KMS-11 (cell line): ENCODE results near the gene CCDC158.

Experiments used
- H2AFZ ChIP-seq: fragments of 200-600 bp; sonication (generic); 2 replicates; pipeline ENCODE4 v1.6.1; 2016; ENCODE audit warnings: antibody characterized with exemption, mixed run types, low read depth
- H3K27ac ChIP-seq: fragments of 200-600 bp; sonication (generic); 2 replicates; pipeline ENCODE4 v1.6.1; 2016; ENCODE audit warnings: mild to moderate bottlenecking, mixed run types
- H3K27me3 ChIP-seq: fragments of 200-600 bp; sonication (generic); 2 replicates; pipeline ENCODE4 v1.6.1; 2017; ENCODE audit warnings: mild to moderate bottlenecking, low read depth, mixed run types, moderate library complexity; ENCODE audit not compliant: insufficient read depth
- H3K36me3 ChIP-seq: fragments of 200-600 bp; sonication (generic); 2 replicates; pipeline ENCODE4 v1.6.1; 2017; ENCODE audit warnings: mild to moderate bottlenecking, mixed run types; ENCODE audit not compliant: insufficient read depth
- H3K4me1 ChIP-seq: fragments of 200-600 bp; sonication (generic); 2 replicates; pipeline ENCODE4 v1.6.1; 2016; ENCODE audit warnings: mild to moderate bottlenecking, low read depth, mixed run types; ENCODE audit not compliant: poor library complexity, severe bottlenecking
- H3K4me2 ChIP-seq: fragments of 200-600 bp; sonication (generic); 2 replicates; pipeline ENCODE4 v1.7.0; 2016; ENCODE audit warnings: mild to moderate bottlenecking, mixed run types
- H3K4me3 ChIP-seq: fragments of 200-600 bp; sonication (generic); IDR thresholded peaks from 2 replicates; pipeline ENCODE4 v1.6.1; 2017; ENCODE audit warnings: low read depth, low read length, mixed read lengths; ENCODE audit not compliant: insufficient read depth
- H3K79me2 ChIP-seq: fragments of 200-600 bp; sonication (generic); 2 replicates; pipeline ENCODE4 v1.6.1; 2016; ENCODE audit warnings: low read depth, mixed run types; ENCODE audit not compliant: insufficient read depth
- H3K9ac ChIP-seq: fragments of 200-600 bp; sonication (generic); 2 replicates; pipeline ENCODE4 v1.6.1; 2016; ENCODE audit warnings: mild to moderate bottlenecking, mixed run types
- H4K20me1 ChIP-seq: fragments of 200-600 bp; sonication (generic); 2 replicates; pipeline ENCODE4 v1.6.1; 2016; ENCODE audit warnings: mild to moderate bottlenecking, mixed run types; ENCODE audit not compliant: insufficient read depth
- TF ChIP-seq, protein P1 (sequence below): fragments of 200-600 bp; sonication (generic); conservative IDR thresholded peaks from 2 replicates; pipeline ENCODE4 v1.6.1; 2017; ENCODE audit warnings: low read depth, mild to moderate bottlenecking, antibody characterized with exemption, low read length, moderate library complexity, mixed read lengths

Gene CCDC158

DNA sequence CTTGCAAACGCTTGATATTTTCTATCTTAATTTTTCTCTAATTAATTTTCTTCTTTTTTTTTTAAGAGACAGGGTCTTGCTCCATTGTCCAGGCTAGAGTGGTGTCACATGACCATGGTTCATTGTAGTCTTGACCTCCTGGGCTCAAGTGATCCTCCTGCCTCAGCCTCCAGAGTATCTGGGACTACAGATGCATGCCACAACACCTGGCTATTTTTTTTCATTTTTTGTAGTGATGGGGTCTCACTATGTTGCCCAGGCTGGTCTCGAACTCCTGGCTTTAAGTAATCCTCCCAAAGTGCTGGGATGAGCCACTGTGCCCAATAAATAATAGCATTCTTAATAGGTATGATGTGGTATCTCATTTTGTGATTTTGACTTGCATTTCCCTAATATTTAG is 32.3 kb upstream of the CCDC158 start:
- Histone ChIP-seq H3K9ac (no peak overlapping the region), H3K4me3 (no peak overlapping the region), H3K36me3 (no peaks in the 10 kb centered on the region), H3K4me1 (peaks cover 46% of the 10 kb centered on the region), H3K79me2 (no peaks in the 10 kb centered on the region), H3K27ac (no peak overlapping the region), H4K20me1 (no peaks in the 10 kb centered on the region), H3K27me3 (no peaks in the 10 kb centered on the region), H2AFZ (no peak overlapping the region), H3K4me2 (no peak overlapping the region)
- TF ChIP-seq, protein P1, sequence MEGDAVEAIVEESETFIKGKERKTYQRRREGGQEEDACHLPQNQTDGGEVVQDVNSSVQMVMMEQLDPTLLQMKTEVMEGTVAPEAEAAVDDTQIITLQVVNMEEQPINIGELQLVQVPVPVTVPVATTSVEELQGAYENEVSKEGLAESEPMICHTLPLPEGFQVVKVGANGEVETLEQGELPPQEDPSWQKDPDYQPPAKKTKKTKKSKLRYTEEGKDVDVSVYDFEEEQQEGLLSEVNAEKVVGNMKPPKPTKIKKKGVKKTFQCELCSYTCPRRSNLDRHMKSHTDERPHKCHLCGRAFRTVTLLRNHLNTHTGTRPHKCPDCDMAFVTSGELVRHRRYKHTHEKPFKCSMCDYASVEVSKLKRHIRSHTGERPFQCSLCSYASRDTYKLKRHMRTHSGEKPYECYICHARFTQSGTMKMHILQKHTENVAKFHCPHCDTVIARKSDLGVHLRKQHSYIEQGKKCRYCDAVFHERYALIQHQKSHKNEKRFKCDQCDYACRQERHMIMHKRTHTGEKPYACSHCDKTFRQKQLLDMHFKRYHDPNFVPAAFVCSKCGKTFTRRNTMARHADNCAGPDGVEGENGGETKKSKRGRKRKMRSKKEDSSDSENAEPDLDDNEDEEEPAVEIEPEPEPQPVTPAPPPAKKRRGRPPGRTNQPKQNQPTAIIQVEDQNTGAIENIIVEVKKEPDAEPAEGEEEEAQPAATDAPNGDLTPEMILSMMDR = no peak

DNA sequence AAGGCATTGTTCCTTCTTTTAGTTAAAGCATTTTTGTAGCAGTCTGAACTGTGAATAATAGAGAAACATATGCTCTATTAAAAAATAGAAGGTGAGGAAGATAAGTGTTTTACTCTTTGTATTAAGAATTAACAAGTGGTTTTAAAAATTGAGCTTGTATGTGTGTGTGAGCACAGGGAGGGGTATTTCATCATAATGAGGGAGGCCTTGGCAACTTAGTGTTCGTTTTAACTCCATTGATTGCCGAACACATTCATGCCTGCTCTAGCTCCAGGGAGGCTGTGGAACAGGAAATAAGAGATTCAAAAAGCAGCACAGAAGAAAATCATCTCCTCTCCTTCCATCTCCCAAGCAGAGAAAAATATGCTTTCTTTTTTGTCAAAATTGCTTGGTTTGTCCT is 28.9 kb upstream of the CCDC158 start:
- H3K9ac ChIP-seq = no peak overlapping the region
- H3K4me2 ChIP-seq = peak overlapping the region; percentile 58
- TF ChIP-seq, protein P1 = no peak

DNA sequence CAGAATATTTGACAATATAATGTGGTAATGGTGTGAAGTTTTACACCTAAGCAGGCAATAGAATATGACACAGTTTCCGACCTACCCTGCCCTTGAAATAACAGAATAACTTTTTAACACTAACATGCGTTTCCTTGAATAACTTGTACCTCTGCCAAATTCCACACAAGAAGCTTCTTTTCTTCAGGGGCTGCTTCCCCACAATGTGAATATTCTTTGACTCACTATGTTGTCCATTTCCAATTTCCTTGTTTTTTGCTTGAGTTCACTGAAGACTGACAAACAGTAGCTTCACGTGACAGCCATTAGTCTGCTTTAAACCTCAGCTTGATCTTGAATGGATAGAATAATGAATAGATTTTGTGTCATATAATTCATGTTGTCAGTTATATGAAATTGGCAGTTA is 28.4 kb upstream of the CCDC158 start:
- Histone ChIP-seq H3K4me3 (no peak overlapping the region), H3K9ac (no peak overlapping the region), H3K79me2 (no peaks in the 10 kb centered on the region), H3K27ac (no peak overlapping the region), H2AFZ (no peak overlapping the region), H3K4me2 (peak overlapping the region; percentile 58), H3K27me3 (no peaks in the 10 kb centered on the region), H4K20me1 (no peaks in the 10 kb centered on the region), H3K36me3 (no peaks in the 10 kb centered on the region), H3K4me1 (peaks cover 59% of the 10 kb centered on the region)
- TF ChIP-seq, protein P1 = no peak

More for the DNA sequence above, 28.9 kb upstream of the CCDC158 start:
- H3K79me2 ChIP-seq = no peaks in the 10 kb centered on the region
- H3K27me3 ChIP-seq = no peaks in the 10 kb centered on the region
- no peaks in the 10 kb centered on the region for H3K36me3 ChIP-seq
- H3K4me3 ChIP-seq = peak overlapping the region; percentile 49
- H2AFZ ChIP-seq = no peak overlapping the region
- peaks cover 59% of the 10 kb centered on the region for H3K4me1 ChIP-seq
- H3K27ac ChIP-seq = peak overlapping the region; percentile 15; the same call in 1 of the 2 replicates
- no peaks in the 10 kb centered on the region for H4K20me1 ChIP-seq

DNA sequence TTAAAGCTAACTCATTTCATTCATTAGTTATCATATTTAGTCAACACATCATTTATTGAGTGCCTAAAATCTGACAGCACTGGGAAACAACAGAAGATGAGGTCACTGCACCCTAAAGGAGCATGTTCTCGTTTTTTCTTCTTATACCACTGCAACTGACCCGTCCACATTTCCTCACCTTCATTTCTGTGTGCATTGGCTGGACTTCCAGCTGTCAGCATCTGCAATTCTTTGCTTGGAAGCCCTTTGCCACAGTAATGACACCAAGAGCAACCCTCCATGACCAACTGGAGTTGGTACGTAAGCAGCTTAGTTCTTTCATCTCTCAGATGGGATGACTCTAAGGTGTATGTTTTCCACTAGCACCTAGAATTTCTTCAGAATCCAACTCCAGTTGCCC is 27.3 kb upstream of the CCDC158 start:
- Histone ChIP-seq H3K79me2 (no peaks in the 10 kb centered on the region), H3K4me1 (peaks cover 59% of the 10 kb centered on the region), H3K4me3 (no peak overlapping the region), H3K9ac (no peak overlapping the region), H3K27ac (no peak overlapping the region), H3K27me3 (no peaks in the 10 kb centered on the region), H3K4me2 (no peak overlapping the region; the same call in 1 of the 2 replicates), H2AFZ (no peak overlapping the region), H4K20me1 (no peaks in the 10 kb centered on the region), H3K36me3 (no peaks in the 10 kb centered on the region)
- TF ChIP-seq, protein P1 = no peak
